Panc1 (cell line): Measurements from ENCODE around the gene UBR3. TPM values are rescaled to one million over a fixed set of nuclear protein-coding genes. Genes with fewer than 3 reads are reported as not detected.

Experiments used
- ATAC-seq: fragments of 200-7000 bp; cut with Tn5 transposase; 2 replicates; pipeline ENCODE4 v1.9.1; 2020; ENCODE audit warnings: mild to moderate bottlenecking, moderate library complexity
- BruUV-seq: library from RNA; stranded (reverse); fragments of 400-500 nt; replicated peaks from 2 replicates; lab custom pipeline; 2021; lab: Mats Ljungman, UMichigan
- CTCF ChIA-PET: fragments of 300-600 bp; sonication (Branson Sonifier 250); formaldehyde crosslinking; loops from one replicate; lab custom pipeline; 2022; ENCODE audit warnings: antibody characterized with exemption; lab: Charles Lee
- POLR2A ChIA-PET: fragments of 300-600 bp; sonication (Branson Sonifier 250); formaldehyde crosslinking; loops from one replicate; lab custom pipeline; 2022; ENCODE audit warnings: antibody characterized with exemption; lab: Charles Lee
- DNase-seq: peaks from one replicate; pipeline ENCODE4 v3.0.0-alpha.2; 2010; ENCODE audit warnings: low read depth, low spot score
- H3K27ac ChIP-seq: 2 replicates; pipeline ENCODE4 v1.5.1; 2011; ENCODE audit warnings: mild to moderate bottlenecking, low read length, inconsistent platforms
- H3K27me3 ChIP-seq: fragments of 200-500 bp; sonication (Bioruptor generic); 2 replicates; pipeline ENCODE4 v1.6.0; 2014; ENCODE audit warnings: low read length, inconsistent platforms; ENCODE audit not compliant: control insufficient read depth, insufficient read depth
- H3K36me3 ChIP-seq: fragments of 200-500 bp; sonication (Bioruptor generic); 2 replicates; pipeline ENCODE4 v1.5.1; 2014; ENCODE audit warnings: inconsistent platforms, mild to moderate bottlenecking, low read length, moderate library complexity; ENCODE audit not compliant: control insufficient read depth, insufficient read depth
- H3K4me1 ChIP-seq: 2 replicates; pipeline ENCODE4 v1.5.1; 2011; ENCODE audit warnings: inconsistent platforms, mild to moderate bottlenecking, low read length, moderate library complexity; ENCODE audit not compliant: control insufficient read depth, insufficient read depth
- H3K4me3 ChIP-seq, 2 experiments: 2 replicates each; pipeline ENCODE4 v1.5.1; 2011 to 2012; ENCODE audit warnings: low read depth in 2 of 2, low read length in 2 of 2, mild to moderate bottlenecking in 2 of 2, inconsistent platforms in 1 of 2, moderate library complexity in 1 of 2
- H3K9me3 ChIP-seq: fragments of 200-500 bp; sonication (Bioruptor generic); 2 replicates; pipeline ENCODE4 v1.5.1; 2014; ENCODE audit warnings: low read depth, mild to moderate bottlenecking, inconsistent platforms, low read length, moderate library complexity; ENCODE audit not compliant: control insufficient read depth, insufficient read depth
- POLR2AphosphoS5 ChIP-seq: IDR thresholded peaks from 2 replicates; pipeline ENCODE4 v1.6.1; 2012; ENCODE audit warnings: mild to moderate bottlenecking, low read depth, low read length, moderate library complexity
- SIN3A ChIP-seq: IDR thresholded peaks from 2 replicates; pipeline ENCODE4 v1.6.1; 2012; ENCODE audit warnings: low read depth, mild to moderate bottlenecking, low read length, moderate library complexity, borderline replicate concordance; ENCODE audit not compliant: insufficient read depth
- TCF7L2 ChIP-seq: IDR thresholded peaks from 2 replicates; pipeline ENCODE4 v1.6.1; 2011; ENCODE audit warnings: mild to moderate bottlenecking, low read depth, low read length, inconsistent platforms
- in situ Hi-C: cut with HindIII; loops from 2 replicates; pipeline ENCODE4 v1.10.0; 2016; ENCODE audit warnings: low sequenced_read_pairs, low pct_unique_long_range_greater_than_20kb
- intact Hi-C: fragments of 100-400 bp; cut with micrococcal nuclease; formaldehyde crosslinking; loops from one replicate; pipeline ENCODE4 v1.10.0; 2022; ENCODE audit not compliant: unreplicated experiment
- total RNA-seq: library from RNA; stranded (reverse); gene quantifications from one replicate; pipeline ENCODE4 v1.2.1, GENCODE V29; 2021; ENCODE audit not compliant: unreplicated experiment
- TF ChIP-seq, protein P1 (sequence below): fragments of 450-650 bp; IDR thresholded peaks from 2 replicates; pipeline ENCODE4 v1.5.1; 2017; ENCODE audit warnings: mild to moderate bottlenecking
- TF ChIP-seq, protein P2 (sequence below), 2 experiments: IDR thresholded peaks; 2 replicates each; pipeline ENCODE4 v1.6.1; 2011 to 2012; ENCODE audit warnings: low read depth in 2 of 2, control low read depth in 1 of 2, low read length in 1 of 2, mild to moderate bottlenecking in 1 of 2, moderate library complexity in 1 of 2; ENCODE audit not compliant: insufficient read depth in 1 of 2

The UBR3 gene
- total RNA-seq, 1 experiment from 2014 or later = 27.9 TPM

DNA sequence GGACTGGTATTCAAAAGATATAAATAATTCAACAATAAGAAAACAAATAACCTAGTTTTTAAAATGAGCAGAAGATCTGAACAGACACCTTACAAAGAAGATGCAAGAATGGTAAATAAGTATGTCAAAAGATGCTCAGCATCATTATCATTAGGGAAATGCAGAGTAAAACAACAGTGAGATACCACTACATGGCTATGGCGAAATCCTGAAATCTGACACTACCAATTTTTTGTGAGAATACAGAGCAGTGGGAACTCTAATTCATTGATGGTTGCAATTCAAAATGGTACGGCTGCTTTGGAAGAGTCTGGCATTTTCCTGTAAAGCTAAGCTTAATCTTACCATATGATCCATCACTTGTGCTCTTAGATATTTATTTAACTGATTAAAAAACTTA, 151.8 kb downstream of the UBR3 start:
- H3K9me3 ChIP-seq = peaks cover 7% of the 10 kb centered on the region; the same call in 1 of the 2 replicates
- ATAC-seq (no peak), DNase-seq (no peak)
- in situ Hi-C loops = no loop called here
- H3K27ac ChIP-seq = no peak overlapping the region
- H3K27me3 ChIP-seq = no peaks in the 10 kb centered on the region
- BruUV-seq = no TSS peak
- no peaks in the 10 kb centered on the region for H3K4me1 ChIP-seq
- H3K36me3 ChIP-seq = no peaks in the 10 kb centered on the region
- no peak overlapping the region for H3K4me3 ChIP-seq
- intact Hi-C loops = no loop called here
- ChIA-PET POLR2A (no interaction called here), CTCF (no interaction called here)
- no peak for TF ChIP-seq SIN3A
- TF ChIP-seq TCF7L2 = no peak
- TF ChIP-seq, protein P1, sequence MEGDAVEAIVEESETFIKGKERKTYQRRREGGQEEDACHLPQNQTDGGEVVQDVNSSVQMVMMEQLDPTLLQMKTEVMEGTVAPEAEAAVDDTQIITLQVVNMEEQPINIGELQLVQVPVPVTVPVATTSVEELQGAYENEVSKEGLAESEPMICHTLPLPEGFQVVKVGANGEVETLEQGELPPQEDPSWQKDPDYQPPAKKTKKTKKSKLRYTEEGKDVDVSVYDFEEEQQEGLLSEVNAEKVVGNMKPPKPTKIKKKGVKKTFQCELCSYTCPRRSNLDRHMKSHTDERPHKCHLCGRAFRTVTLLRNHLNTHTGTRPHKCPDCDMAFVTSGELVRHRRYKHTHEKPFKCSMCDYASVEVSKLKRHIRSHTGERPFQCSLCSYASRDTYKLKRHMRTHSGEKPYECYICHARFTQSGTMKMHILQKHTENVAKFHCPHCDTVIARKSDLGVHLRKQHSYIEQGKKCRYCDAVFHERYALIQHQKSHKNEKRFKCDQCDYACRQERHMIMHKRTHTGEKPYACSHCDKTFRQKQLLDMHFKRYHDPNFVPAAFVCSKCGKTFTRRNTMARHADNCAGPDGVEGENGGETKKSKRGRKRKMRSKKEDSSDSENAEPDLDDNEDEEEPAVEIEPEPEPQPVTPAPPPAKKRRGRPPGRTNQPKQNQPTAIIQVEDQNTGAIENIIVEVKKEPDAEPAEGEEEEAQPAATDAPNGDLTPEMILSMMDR = no peak
- TF ChIP-seq, protein P2, sequence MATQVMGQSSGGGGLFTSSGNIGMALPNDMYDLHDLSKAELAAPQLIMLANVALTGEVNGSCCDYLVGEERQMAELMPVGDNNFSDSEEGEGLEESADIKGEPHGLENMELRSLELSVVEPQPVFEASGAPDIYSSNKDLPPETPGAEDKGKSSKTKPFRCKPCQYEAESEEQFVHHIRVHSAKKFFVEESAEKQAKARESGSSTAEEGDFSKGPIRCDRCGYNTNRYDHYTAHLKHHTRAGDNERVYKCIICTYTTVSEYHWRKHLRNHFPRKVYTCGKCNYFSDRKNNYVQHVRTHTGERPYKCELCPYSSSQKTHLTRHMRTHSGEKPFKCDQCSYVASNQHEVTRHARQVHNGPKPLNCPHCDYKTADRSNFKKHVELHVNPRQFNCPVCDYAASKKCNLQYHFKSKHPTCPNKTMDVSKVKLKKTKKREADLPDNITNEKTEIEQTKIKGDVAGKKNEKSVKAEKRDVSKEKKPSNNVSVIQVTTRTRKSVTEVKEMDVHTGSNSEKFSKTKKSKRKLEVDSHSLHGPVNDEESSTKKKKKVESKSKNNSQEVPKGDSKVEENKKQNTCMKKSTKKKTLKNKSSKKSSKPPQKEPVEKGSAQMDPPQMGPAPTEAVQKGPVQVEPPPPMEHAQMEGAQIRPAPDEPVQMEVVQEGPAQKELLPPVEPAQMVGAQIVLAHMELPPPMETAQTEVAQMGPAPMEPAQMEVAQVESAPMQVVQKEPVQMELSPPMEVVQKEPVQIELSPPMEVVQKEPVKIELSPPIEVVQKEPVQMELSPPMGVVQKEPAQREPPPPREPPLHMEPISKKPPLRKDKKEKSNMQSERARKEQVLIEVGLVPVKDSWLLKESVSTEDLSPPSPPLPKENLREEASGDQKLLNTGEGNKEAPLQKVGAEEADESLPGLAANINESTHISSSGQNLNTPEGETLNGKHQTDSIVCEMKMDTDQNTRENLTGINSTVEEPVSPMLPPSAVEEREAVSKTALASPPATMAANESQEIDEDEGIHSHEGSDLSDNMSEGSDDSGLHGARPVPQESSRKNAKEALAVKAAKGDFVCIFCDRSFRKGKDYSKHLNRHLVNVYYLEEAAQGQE (IDR thresholded peaks at IDR 0.05; ENCODE audit: insufficient read depth in 1 of 2, low read depth in 2 of 2, low read length in 1 of 2) = no peak
- TF ChIP-seq POLR2AphosphoS5 = no peak

DNA sequence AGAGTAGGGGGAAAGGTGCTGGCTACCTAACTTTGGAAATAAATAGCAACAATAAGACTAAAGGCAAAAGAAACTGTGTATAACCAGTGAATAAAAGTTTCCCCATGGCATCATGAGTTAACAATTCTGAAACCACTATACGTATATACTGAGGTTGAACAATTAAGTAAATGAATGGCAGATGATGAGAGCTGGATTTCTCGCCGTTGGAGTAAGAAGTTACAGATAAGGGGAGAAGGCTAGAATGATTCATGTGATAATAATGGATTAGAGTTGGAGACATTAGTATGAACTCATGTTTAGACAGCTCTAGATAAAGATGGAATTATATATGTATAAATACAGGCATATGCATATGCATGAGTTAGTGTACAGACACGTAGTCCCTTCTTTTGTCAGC, 152.7 kb downstream of the UBR3 start:
- Histone ChIP-seq H3K36me3 (no peaks in the 10 kb centered on the region), H3K27me3 (no peaks in the 10 kb centered on the region), H3K9me3 (peaks cover 7% of the 10 kb centered on the region; the same call in 1 of the 2 replicates), H3K27ac (no peak overlapping the region), H3K4me3 (no peak overlapping the region), H3K4me1 (no peaks in the 10 kb centered on the region)
- DNase-seq (no peak), ATAC-seq (no peak)
- ChIA-PET POLR2A (no interaction called here), CTCF (no interaction called here)
- no TSS peak for BruUV-seq
- in situ Hi-C loops = no loop called here
- TF ChIP-seq POLR2AphosphoS5 (no peak), SIN3A (no peak), TCF7L2 (no peak)
- TF ChIP-seq, protein P1 = no peak
- TF ChIP-seq, protein P2 (IDR thresholded peaks at IDR 0.05; ENCODE audit: insufficient read depth in 1 of 2, low read depth in 2 of 2, low read length in 1 of 2) = no peak
- intact Hi-C loops = no loop called here
